Measurements from ENCODE around the gene TAS2R39.
"Not testable (repeated sequence)": the region's sequence is repeated elsewhere in the genome, so short reads cannot be mapped to it uniquely, and the experiment has no call there.

TAS2R39 gene

DNA sequence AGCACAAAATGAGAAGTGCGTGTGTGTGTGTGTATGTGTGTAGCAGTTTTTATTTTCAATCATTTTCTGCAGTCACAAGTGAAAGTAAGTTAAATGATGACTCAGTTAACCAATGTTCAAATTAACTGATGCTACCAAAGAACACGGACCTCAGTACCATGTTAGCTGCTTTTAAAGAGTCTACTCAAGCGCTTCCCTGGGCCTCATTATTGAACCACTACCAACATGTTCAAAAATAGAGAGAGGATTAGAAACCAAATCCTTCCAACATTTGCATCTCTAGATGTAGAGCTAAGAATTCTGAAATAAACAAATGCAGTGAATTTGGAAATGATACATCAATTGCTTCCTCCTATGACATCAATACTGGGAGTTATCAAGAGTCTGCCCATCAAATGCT is at the start of gene TAS2R39:
TAS2R39 (plus strand) TSS at position 396 of the 400 bp plus-strand sequence; CDS start at position 396, 0 bp downstream.
- in situ Hi-C loops (cut with HindIII; ENCODE audit: low pct_ligation_motif_present, low pct_unique_long_range_greater_than_20kb, low sequenced_read_pairs): no loop called here

DNA sequence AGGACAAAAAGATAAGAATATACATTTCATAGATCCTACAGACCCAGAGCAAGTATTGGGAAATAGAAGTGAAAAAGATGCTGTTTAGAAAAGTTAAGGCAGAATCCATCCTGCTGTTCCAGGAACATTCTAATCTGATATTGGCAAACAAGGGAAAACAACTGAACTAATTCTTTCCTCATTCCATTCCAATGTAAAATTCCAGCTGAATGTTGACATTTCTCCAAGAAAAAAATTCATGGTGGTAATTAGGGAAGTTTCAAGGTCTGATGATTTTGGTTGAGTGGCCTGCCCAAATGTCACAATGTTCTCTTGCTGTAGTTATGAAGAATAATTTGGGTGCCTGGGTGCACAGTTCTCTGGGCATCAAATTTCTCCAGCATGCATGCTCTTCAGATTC is 36.1 kb upstream of the TAS2R39 start:
- in situ Hi-C loops (cut with HindIII; ENCODE audit: low pct_ligation_motif_present, low pct_unique_long_range_greater_than_20kb, low sequenced_read_pairs): no loop called here
- DNase-seq: no peak

More for the DNA sequence above, at the start of gene TAS2R39:
- DNase-seq: no peak

DNA sequence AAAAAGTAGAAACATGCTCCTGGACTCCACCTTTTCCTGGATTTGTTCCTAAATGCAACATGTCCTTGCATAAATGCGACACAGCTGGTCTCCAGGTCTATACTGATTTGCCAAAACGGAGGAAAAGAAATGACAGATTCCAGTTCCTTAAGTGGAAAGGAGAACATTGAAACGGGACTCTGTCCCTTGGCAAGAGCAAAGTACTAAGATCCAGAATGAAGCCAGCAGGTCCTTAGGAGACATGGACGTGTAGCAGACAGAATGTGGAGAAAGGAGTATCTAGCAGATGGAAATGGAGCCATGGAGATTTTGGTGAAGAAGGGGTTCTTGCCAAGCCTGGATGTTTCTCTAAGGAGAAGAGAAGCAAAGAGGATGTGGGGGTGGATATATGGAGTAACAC is 35.2 kb upstream of the TAS2R39 start:
- no peak for DNase-seq
- in situ Hi-C loops (cut with HindIII; ENCODE audit: low pct_ligation_motif_present, low pct_unique_long_range_greater_than_20kb, low sequenced_read_pairs): no loop called here

DNA sequence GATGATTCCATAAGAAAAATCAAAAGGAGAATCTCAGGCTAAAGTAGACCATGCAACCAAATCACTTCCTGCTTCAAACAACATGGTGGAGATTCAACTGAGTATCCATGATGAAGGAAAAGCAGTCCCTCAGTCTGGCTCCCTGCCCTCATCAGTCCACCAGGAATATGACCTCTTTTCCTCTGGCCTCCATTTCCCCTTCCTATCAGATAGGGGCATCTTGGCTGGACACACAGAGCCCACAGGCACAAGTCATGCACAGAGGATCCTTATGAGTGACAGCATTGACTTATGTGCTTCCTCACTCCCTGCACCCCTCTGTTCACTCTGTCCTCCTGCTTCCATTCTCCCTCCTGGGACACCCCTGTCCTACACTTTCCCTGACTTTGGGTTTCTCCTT is 34.6 kb upstream of the TAS2R39 start:
- DNase-seq: no peak
- in situ Hi-C loops (cut with HindIII; ENCODE audit: low pct_ligation_motif_present, low pct_unique_long_range_greater_than_20kb, low sequenced_read_pairs): no loop called here

DNA sequence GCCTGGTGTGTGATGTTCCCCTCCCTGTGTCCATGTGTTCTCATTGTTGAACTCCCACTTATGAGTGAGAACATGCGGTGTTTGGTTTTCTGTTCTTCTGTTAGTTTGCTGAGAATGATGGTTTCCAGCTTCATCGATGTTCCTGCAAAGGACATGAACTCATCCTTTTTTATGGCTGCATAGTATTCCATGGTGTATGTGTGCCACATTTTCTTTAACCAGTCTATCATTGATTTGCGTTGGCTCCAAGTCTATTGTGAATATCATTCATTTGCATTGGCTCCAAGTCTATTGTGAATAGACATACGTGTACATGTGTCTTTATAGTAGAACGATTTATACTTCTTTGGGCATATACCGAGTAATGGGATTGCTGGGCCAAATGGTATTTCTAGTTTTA is 32.5 kb upstream of the TAS2R39 start:
- DNase-seq; in situ Hi-C loops (cut with HindIII; ENCODE audit: low pct_ligation_motif_present, low pct_unique_long_range_greater_than_20kb, low sequenced_read_pairs): not testable (repeated sequence)

DNA sequence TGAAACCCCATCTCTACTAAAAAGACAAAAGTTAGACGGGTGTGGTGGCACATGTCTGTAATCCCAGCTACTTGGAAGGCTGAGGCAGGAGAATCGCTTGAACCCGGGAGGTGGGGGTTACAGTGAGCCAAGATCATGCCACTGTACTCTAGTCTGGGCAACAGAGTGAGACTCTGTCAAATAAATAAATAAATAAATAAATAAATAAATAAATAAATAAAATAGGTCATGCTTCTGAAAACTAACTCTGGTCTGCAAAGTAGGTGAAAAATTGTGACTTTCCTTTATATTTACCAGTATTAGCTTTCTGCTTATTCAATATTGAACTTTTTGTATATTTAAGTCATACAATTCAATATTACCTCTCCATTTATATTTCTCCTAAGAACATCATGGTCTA is 24.6 kb upstream of the TAS2R39 start:
- DNase-seq; in situ Hi-C loops (cut with HindIII; ENCODE audit: low pct_ligation_motif_present, low pct_unique_long_range_greater_than_20kb, low sequenced_read_pairs): not testable (repeated sequence)

DNA sequence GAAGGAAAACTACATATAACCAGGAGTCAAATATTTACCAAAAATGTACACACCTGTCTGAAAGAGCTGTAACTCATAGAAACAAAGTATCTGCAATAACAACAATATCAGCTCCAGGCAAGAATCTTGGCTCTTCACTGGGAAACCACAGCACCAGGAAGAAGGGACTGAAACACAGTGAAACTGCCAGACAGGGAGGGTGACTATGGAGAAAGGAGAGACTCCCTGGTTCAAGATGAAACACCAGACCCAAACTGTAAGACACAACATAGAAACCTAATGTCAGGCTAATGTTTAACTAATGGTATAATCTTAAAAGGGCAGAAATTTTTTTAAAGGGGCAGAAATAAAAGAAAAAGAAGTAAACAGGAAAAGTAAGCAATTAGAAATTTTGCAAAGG is 11.5 kb upstream of the TAS2R39 start:
- in situ Hi-C loops (cut with HindIII; ENCODE audit: low pct_ligation_motif_present, low pct_unique_long_range_greater_than_20kb, low sequenced_read_pairs): no loop called here
- peak; percentile 12 for DNase-seq

DNA sequence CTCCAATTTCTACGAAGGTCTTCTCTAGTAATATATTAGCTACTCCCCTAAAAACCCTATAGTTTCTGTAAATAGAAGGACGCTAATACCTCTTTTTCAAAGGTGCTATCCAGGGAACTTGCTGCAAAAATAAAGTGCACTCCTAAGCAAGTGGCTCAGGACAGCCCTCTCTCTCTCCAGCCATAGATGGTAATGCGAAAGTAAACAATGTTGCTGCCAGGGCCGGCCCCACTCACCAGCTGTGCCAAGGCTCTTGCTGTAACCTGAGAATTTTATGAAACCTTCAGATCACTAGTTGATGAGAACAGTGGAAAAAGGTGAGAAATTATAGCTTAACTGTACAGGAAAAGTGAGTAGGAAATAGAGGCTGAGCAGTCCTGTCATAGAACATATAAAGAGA is 10.9 kb upstream of the TAS2R39 start:
- DNase-seq: peak; percentile 21
- in situ Hi-C loops (cut with HindIII; ENCODE audit: low pct_ligation_motif_present, low pct_unique_long_range_greater_than_20kb, low sequenced_read_pairs): no loop called here

DNA sequence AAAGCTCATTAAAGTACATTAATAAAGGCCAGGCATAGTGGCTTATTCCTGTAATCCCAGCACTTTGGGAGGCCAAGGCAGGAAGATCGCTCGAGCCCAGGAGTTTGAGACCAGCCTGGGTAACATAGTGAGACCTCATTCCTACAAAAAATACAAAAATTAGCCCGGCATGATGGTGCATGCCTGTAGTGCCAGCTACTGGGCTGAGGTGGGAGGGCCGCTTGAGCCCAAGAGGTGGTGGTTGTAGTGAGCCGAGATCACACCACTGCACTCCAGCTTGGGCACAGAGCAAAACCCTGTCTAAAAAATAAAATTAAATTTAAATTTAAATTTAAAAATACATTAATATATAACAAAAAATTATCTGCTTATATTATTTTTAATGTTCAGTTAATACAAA is 7.1 kb upstream of the TAS2R39 start:
- in situ Hi-C loops (cut with HindIII; ENCODE audit: low pct_ligation_motif_present, low pct_unique_long_range_greater_than_20kb, low sequenced_read_pairs): no loop called here
- no peak for DNase-seq

DNA sequence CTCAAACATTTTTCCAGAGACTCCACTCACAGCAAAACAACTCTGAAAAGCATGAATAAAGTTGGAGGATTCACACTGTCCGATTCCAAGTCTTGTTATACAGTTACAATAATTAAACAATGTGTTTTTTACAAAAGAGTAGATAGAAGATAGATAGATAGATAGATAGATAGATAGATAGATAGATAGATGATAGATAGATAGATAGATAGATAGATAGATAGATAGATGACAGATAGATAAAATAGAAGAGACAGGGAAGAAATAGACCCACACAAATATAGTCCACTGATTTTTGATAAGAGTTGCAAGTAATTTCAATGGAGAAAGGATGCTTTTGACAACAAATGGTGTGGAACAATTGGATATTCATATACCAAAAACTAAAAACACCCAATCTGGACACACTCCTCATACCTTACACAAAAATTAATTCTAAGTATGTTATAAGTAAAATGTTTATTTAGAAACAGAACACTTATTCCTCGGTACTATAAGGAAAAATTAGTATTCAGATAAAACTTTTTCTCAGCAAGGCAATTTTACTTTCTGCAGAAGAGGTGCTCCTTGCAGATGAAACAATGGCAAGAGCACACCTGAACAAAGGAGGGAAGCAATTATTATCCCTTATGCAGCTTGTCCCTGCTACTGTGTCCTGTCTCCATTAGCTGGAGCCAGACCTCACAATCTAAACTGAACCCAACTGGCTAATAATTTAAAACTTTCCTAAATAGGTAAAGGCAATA is 5.7 kb upstream of the TAS2R39 start:
- no peak for DNase-seq
- in situ Hi-C loops (cut with HindIII; ENCODE audit: low pct_ligation_motif_present, low pct_unique_long_range_greater_than_20kb, low sequenced_read_pairs): no loop called here

DNA sequence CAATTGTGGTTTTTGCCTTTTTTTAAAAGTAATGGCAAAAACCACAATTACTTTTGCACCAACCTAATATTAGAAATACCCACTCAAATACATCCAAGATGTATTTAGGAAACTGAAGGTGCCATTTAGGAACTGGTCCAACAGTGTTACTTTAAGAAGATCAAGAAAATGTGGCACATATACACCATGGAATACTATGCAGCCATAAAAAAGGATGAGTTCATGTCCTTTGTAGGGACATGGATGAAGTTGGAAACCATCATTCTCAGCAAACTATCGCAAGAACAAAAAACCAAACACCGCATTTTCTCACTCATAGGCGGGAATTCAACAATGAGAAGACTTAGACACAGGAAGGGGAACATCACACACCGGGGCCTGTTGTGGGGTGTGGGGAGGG is 2.4 kb upstream of the TAS2R39 start:
- in situ Hi-C loops (cut with HindIII; ENCODE audit: low pct_ligation_motif_present, low pct_unique_long_range_greater_than_20kb, low sequenced_read_pairs); DNase-seq: not testable (repeated sequence)

DNA sequence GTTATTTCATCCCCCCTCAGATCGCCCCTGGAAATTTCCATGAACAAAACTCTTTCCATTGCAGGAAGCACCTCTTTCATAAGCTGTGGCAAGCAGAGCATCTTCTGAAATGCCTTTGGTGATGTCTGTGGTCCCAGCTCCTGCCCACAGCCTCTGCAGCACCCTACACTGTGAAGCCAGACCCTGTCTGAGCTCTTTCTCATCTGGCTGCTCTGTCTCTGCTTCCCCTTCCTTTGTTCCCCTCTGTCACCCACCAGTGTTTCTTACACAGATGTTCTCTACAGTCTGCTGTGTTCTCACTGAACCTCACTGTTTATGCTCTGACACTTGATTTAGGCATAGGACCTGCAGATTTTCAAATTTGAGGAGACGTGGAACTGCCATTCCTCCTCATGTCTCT is 1.9 kb upstream of the TAS2R39 start:
- in situ Hi-C loops (cut with HindIII; ENCODE audit: low pct_ligation_motif_present, low pct_unique_long_range_greater_than_20kb, low sequenced_read_pairs): no loop called here

DNA sequence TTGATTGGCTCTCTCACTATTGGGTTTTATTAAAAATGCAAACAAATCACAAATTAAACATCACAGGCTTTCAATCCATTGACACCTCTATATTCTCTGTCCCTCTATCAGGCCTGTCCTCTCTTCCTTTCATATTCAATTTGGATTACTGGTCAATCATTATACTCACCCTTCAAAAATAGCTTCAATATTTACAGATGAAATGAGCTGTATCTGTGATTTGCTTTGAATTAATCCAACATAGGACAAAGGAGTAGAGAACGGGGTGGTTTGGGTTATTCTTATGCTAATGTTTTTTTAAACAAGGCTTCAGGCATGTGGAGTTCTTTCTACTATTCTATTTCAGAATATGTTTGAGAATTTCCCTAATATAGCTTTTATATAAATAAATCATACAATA is 2.3 kb downstream of the TAS2R39 start:
- in situ Hi-C loops (cut with HindIII; ENCODE audit: low pct_ligation_motif_present, low pct_unique_long_range_greater_than_20kb, low sequenced_read_pairs): no loop called here
- DNase-seq: no peak

More for the DNA sequence above, 1.9 kb upstream of the TAS2R39 start:
- DNase-seq: no peak

DNA sequence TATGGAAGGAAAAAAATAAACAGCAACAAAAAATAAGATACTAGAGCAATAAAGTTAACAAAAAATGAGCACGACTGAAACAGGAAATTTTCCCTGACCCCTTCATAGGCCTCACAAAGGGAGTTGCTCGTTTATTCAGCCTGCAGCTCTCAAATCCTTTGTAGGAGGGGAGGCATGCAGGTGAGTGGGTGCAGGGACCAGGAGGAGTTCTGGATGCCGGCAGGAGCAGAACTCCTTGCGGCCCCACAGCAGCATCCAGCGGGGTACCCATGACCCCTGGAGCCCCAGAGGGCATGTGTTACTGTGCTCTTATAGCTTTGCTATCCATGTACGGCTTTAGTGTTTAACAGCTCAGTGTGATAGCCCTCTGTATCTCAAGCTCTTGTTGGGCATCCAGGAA is 5.8 kb downstream of the TAS2R39 start:
- in situ Hi-C loops (cut with HindIII; ENCODE audit: low pct_ligation_motif_present, low pct_unique_long_range_greater_than_20kb, low sequenced_read_pairs): no loop called here

DNA sequence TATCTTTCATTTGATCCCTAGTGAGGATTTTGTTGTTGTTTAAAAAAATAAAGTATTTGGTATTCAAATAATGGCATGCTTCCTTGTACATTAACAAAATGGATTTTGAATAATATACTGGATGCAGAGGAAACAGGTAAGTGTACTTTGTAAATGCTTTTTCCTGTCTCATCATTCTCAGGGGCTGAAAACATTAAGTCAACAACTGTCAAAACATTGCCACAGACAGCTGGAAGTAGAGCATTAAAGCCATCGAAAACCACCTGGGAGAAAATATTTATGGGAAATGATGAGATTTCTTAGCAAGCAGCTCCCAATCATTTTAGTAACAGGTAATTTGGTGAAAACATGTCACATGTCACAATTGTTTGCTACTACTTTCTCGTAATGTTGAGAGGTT is 10.7 kb downstream of the TAS2R39 start:
- in situ Hi-C loops (cut with HindIII; ENCODE audit: low pct_ligation_motif_present, low pct_unique_long_range_greater_than_20kb, low sequenced_read_pairs): no loop called here
- DNase-seq: no peak

More for the DNA sequence above, 5.8 kb downstream of the TAS2R39 start:
- DNase-seq: no peak

DNA sequence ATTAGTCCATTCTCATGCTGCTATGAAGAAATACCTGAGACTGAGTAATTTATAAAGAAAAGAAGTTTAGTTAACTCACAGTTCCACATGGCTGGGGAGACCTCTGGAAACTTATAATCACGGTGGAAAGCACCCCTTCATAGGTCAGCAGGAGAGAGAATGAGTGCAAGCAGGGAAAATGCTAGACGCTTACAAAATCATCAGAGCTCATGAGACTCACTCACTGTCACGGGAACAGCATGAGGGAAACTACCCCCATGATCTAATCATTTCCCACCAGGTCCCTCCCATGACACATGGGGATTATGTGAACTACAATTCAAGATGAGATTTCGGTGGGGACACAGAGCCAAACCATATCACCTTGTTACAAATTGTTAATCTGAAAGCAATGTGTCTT is 15.8 kb downstream of the TAS2R39 start:
- in situ Hi-C loops (cut with HindIII; ENCODE audit: low pct_ligation_motif_present, low pct_unique_long_range_greater_than_20kb, low sequenced_read_pairs): no loop called here
- DNase-seq: no peak

DNA sequence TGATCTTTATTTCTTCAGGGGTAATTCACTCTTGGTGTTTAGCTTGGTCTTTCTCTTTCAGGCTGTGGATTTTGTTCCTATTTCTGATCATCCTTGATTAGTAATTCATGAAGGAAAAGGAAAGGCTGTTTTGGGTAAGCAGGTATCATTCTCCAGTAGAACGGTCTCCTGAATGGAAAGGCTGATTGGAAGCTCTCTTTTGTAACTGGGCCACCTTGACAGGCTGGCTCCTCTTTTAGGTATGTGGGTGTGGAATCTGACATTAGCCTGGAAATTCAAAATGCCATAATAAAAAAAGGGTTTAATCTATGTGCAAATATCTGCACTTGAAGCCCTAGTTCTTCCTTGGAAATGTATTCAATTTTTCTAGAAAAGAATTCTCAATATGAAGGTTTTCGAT is 18.9 kb downstream of the TAS2R39 start:
- in situ Hi-C loops (cut with HindIII; ENCODE audit: low pct_ligation_motif_present, low pct_unique_long_range_greater_than_20kb, low sequenced_read_pairs): no loop called here
- DNase-seq: no peak

DNA sequence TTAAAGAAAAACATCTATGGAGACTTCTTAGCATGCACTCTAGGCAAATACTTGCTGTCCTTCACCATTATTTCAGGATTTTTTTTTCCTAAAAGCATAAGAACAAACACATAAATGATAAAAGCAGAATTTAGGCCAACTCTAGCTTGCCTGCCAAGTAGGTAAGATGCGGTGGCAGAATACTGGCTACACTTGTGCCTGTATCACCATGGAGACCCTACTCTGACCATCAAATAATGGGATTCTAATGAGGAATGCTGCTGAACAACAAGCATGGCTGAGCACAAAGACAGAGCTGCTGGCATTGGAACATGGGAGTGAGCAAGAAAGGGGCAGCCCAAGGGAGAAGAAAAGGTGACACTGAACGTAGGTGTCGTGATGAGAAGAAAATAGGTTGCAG is 20.2 kb downstream of the TAS2R39 start:
- in situ Hi-C loops (cut with HindIII; ENCODE audit: low pct_ligation_motif_present, low pct_unique_long_range_greater_than_20kb, low sequenced_read_pairs): no loop called here
- DNase-seq: no peak

DNA sequence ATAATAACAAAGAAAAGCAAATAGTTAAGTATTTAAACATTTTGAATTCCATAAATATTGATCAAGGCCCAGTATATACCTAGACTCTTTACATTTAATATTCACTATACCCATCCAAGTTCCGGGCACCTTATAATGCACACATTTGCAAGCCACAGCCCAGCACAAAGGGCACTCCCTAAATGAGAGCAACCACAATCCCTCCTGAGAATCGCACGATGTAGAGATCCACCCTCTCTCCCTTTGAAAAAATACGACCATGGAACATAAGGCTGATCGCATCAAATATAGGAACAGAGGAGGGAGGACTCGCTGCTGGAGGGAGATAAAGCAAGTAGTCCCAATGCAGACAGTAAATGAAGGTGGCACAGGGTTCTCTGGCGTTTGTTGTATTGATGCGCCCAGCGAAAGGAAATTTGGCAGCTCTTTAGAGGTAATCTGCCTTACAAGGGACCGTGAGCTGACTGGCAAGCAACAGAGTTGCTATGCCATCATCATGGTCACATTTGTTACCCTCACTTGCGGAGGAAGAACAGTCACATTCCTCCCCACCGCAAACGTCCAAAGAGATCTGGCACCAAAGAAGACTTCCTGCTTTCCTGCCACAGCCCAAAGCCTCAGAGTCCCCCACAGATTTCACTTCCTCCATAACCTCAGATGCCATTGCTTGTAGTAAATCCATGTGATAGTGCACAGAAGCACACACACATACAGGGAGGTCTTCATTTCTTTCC is 22.5 kb downstream of the TAS2R39 start:
- in situ Hi-C loops (cut with HindIII; ENCODE audit: low pct_ligation_motif_present, low pct_unique_long_range_greater_than_20kb, low sequenced_read_pairs): no loop called here
- no peak for DNase-seq

DNA sequence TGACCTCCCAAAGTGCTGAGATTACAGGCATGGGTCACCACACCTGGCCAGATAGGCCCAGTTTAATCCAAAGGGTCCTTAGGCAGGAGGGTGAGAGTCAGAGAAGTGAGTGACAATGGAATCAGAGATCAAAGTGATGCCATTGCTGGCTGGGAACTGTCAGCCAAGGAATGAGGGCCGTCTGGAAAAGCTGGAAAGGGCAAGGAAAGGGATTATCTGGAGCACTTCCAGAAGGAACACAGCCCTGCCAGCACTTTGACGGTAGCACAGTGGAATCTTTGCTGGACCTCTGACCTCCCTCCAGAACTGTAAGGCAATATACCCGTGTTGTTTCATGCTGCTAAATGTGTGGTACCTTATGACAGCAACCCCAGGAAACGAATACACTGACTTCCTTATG is 27.3 kb downstream of the TAS2R39 start:
- in situ Hi-C loops (cut with HindIII; ENCODE audit: low pct_ligation_motif_present, low pct_unique_long_range_greater_than_20kb, low sequenced_read_pairs): loop anchor here (10.0 kb wide), 1 partner anchor 196 kb away; no protein-coding TSS in a partner anchor
- DNase-seq: no peak
